Left colon (tissue), 2 donors: ENCODE results near the gene NUDT8. TPM values are rescaled to one million over a fixed set of nuclear protein-coding genes. Genes with fewer than 3 reads are reported as not detected.
"Not testable (repeated sequence)": the region's sequence is repeated elsewhere in the genome, so short reads cannot be mapped to it uniquely, and the experiment has no call there.

Experiments used
- ATAC-seq: fragments of 200-7000 bp; cut with Tn5 transposase; one replicate; pipeline ENCODE4 v1.9.1; 2020; ENCODE audit warnings: mild to moderate bottlenecking, moderate library complexity
- DNase-seq, 2 donors: peaks; one replicate each; pipeline ENCODE4 v3.0.0-alpha.2; 2020
- intact Hi-C, 2 donors: fragments of 100-400 bp; cut with DNase I in 1 of 2; cut with micrococcal nuclease in 1 of 2; formaldehyde crosslinking; loops; one replicate each; pipeline versions ENCODE4 v1.11.2 to v1.14.0; 2022; cut with DNase I, micrococcal nuclease
- total RNA-seq, 2 donors: library from RNA; stranded (reverse); fragmentation: NEBNext Ultra II Directional; extraction: Animal tissue kit (Norgen Biotek cat#: 25700); gene quantifications; one replicate each; pipeline ENCODE4 v1.2.1, GENCODE V29; 2021
- donor health status: DM: no; HTN: no; CAD: no.
- donor health status: DM: yes; HTN: yes; CAD: no.

Gene NUDT8
- total RNA-seq, 2 donors from 2014 or later = 28.8 to 49.8 TPM

- intact Hi-C loops = no loop called here
- ATAC-seq = peak; percentile 97
- DNase-seq = peak; percentile 97 to 98
These were observed 23.0 kb downstream of the NUDT8 start, which contains the start of gene NDUFV1 for GRCh38 chr11:67606492-67607295. TSS of gene NDUFV1 (plus strand) at chr11:67606936. CDS start at chr11:67607005, 69 bp downstream.

GRCh38 chr11:67606093-67606491, 23.6 kb downstream of the NUDT8 start:
- ATAC-seq (no peak), DNase-seq (no peak)
- intact Hi-C loops = no loop called here

GRCh38 chr11:67605231-67606011, 24.3 kb downstream of the NUDT8 start:
- no peak for ATAC-seq

GRCh38 chr11:67604815-67605214, 24.9 kb downstream of the NUDT8 start:
- no peak for DNase-seq
- ATAC-seq = no peak
- intact Hi-C loops = no loop called here

More at GRCh38 chr11:67605231-67606011, 24.3 kb downstream of the NUDT8 start:
- DNase-seq = no peak
- intact Hi-C loops = no loop called here

GRCh38 chr11:67604119-67604518, 25.6 kb downstream of the NUDT8 start:
- ATAC-seq, DNase-seq, intact Hi-C loops: not testable (repeated sequence)

- DNase-seq (no peak), ATAC-seq (no peak)
- intact Hi-C loops = no loop called here
These were observed 28.6 kb downstream of the NUDT8 start for GRCh38 chr11:67601098-67601497.

GRCh38 chr11:67600324-67601029, 29.3 kb downstream of the NUDT8 start:
- intact Hi-C loops = no loop called here
- no peak for DNase-seq
- ATAC-seq = no peak

GRCh38 chr11:67599149-67599548, 30.6 kb downstream of the NUDT8 start:
- DNase-seq (no peak), ATAC-seq (no peak)
- intact Hi-C loops = no loop called here

GRCh38 chr11:67597963-67598362, 31.8 kb downstream of the NUDT8 start:
- intact Hi-C loops, ATAC-seq, DNase-seq: not testable (repeated sequence)

- intact Hi-C loops, DNase-seq, ATAC-seq: not testable (repeated sequence)
These were observed 32.3 kb downstream of the NUDT8 start for GRCh38 chr11:67597458-67597857.

- intact Hi-C loops = no loop called here
These were observed 32.9 kb downstream of the NUDT8 start for GRCh38 chr11:67596753-67597300.

GRCh38 chr11:67594480-67594879, 35.3 kb downstream of the NUDT8 start:
- intact Hi-C loops = no loop called here
- no peak for ATAC-seq
- no peak for DNase-seq

More at GRCh38 chr11:67596753-67597300, 32.9 kb downstream of the NUDT8 start:
- DNase-seq (no peak), ATAC-seq (no peak)

GRCh38 chr11:67593565-67593905, 36.2 kb downstream of the NUDT8 start:
- no peak for ATAC-seq
- intact Hi-C loops = no loop called here
- no peak for DNase-seq

GRCh38 chr11:67592880-67593564, 36.7 kb downstream of the NUDT8 start:
- intact Hi-C loops = no loop called here
- ATAC-seq = no peak
- no peak for DNase-seq

- intact Hi-C loops, ATAC-seq, DNase-seq: not testable (repeated sequence)
These were observed 40.8 kb downstream of the NUDT8 start for GRCh38 chr11:67588899-67589415.

GRCh38 chr11:67588136-67588503, 41.6 kb downstream of the NUDT8 start:
- no peak for DNase-seq
- ATAC-seq = no peak
- intact Hi-C loops = no loop called here

GRCh38 chr11:67586568-67587250, 43.0 kb downstream of the NUDT8 start:
- ATAC-seq (no peak), DNase-seq (no peak)
- intact Hi-C loops = no loop called here

- ATAC-seq = no peak
- intact Hi-C loops = no loop called here
- DNase-seq = no peak
These were observed 43.8 kb downstream of the NUDT8 start for GRCh38 chr11:67585911-67586310.
